Thyroid gland (tissue), 4 donors: ENCODE data around the gene ABHD12B. TPM values are rescaled to one million over a fixed set of nuclear protein-coding genes. Genes with fewer than 3 reads are reported as not detected.

ENCODE experiments used
- DNase-seq, 2 donors: peaks; one replicate each; pipeline ENCODE4 v3.0.0-alpha.2; 2019
- H3K27ac ChIP-seq, 3 donors: fragments of 200-600 bp; sonication (generic); 1 replicate in 2 of 3; 2 replicates in 1 of 3; pipeline ENCODE4 v1.5.1; 2016 to 2019; ENCODE audit warnings: mild to moderate bottlenecking in 1 of 3, moderate library complexity in 1 of 3
- H3K27me3 ChIP-seq: fragments of 200-600 bp; sonication (generic); one replicate; pipeline ENCODE4 v1.5.1; 2019
- H3K36me3 ChIP-seq, 2 donors: fragments of 200-600 bp; sonication (generic); one replicate each; pipeline ENCODE4 v1.5.1; 2016 to 2019
- H3K4me1 ChIP-seq, 2 donors: fragments of 200-600 bp; sonication (generic); one replicate each; pipeline ENCODE4 v1.5.1; 2017 to 2019
- H3K4me3 ChIP-seq, 3 donors: fragments of 200-600 bp; sonication (generic); replicated peaks in 1 of 3; 1 replicate in 2 of 3; 2 replicates in 1 of 3; pipeline ENCODE4 v1.5.1; 2016; ENCODE audit warnings: mild to moderate bottlenecking in 1 of 3
- H3K9me3 ChIP-seq: fragments of 200-600 bp; sonication (generic); one replicate; pipeline ENCODE4 v1.5.1; 2017
- CTCF ChIP-seq, 6 experiments: fragments of 200-600 bp in 3 of 6; fragments of 450-650 bp in 3 of 6; sonication (generic) in 3 of 6; IDR thresholded peaks; one replicate each; pipeline ENCODE4 v1.5.1; 2016 to 2019; ENCODE audit warnings: antibody characterized with exemption in 6 of 6, mild to moderate bottlenecking in 2 of 6, inconsistent platforms in 1 of 6, moderate library complexity in 1 of 6
- POLR2A ChIP-seq, 2 donors: fragments of 450-650 bp; IDR thresholded peaks; one replicate each; pipeline ENCODE4 v1.6.1; 2017; ENCODE audit warnings: antibody characterized with exemption in 2 of 2, mild to moderate bottlenecking in 2 of 2, moderate library complexity in 1 of 2
- WGBS, 2 donors: methylation state at CpG; one replicate each; pipeline ENCODE4 v1.1.5; 2017; 5-methylcytosine and 5-hydroxymethylcytosine counted together
- intact Hi-C: fragments of 100-400 bp; cut with DNase I; formaldehyde crosslinking; loops from one replicate; pipeline ENCODE4 v1.15.1; 2023
- total RNA-seq, 4 donors: library from RNA; depleted of rRNA; stranded (reverse); fragments of >200 nt; gene quantifications; one replicate each; pipeline ENCODE4 v1.2.3, GENCODE V29; 2016

The ABHD12B gene
- total RNA-seq, 4 donors from 2014 or later: 0.11 TPM; not detected in 3

- DNase-seq: no peak
- intact Hi-C loops: no loop called here
- TF ChIP-seq POLR2A (IDR thresholded peaks at IDR 0.05) (no peak), CTCF (IDR thresholded peaks at IDR 0.05) (no peak)
- no peaks in the 10 kb centered on the region for H3K27me3 ChIP-seq
- H3K36me3 ChIP-seq: no peaks in the 10 kb centered on the region
- no peak overlapping the region for H3K4me3 ChIP-seq
- no peaks in the 10 kb centered on the region for H3K9me3 ChIP-seq
- no peaks in the 10 kb centered on the region for H3K4me1 ChIP-seq
- H3K27ac ChIP-seq: no peak overlapping the region
Measured at GRCh38 chr14:50853891-50854290, 18.0 kb upstream of the ABHD12B start.

- Histone ChIP-seq H3K27me3 (no peaks in the 10 kb centered on the region), H3K27ac (no peak overlapping the region), H3K4me3 (no peak overlapping the region), H3K9me3 (no peaks in the 10 kb centered on the region), H3K36me3 (no peaks in the 10 kb centered on the region), H3K4me1 (peaks cover 3 to 4% of the 10 kb centered on the region in 2 donors)
- WGBS, 2 donors: 83 to 92% methylated on average over 5 of the region's 5 CpGs
- intact Hi-C loops: no loop called here
- no peak for DNase-seq
- TF ChIP-seq CTCF (IDR thresholded peaks at IDR 0.05): no peak
- TF ChIP-seq POLR2A (IDR thresholded peaks at IDR 0.05): no peak
Measured at GRCh38 chr14:50854521-50854920, 17.3 kb upstream of the ABHD12B start.

- no peak for DNase-seq
- Histone ChIP-seq H3K27ac (no peak overlapping the region), H3K27me3 (no peaks in the 10 kb centered on the region), H3K36me3 (no peaks in the 10 kb centered on the region), H3K9me3 (no peaks in the 10 kb centered on the region), H3K4me1 (peaks cover 5% of the 10 kb centered on the region in 2 donors), H3K4me3 (no peak overlapping the region)
- no peak for TF ChIP-seq POLR2A (IDR thresholded peaks at IDR 0.05)
- TF ChIP-seq CTCF (IDR thresholded peaks at IDR 0.05): no peak
- intact Hi-C loops: no loop called here
- WGBS, 2 donors: 57 to 59% methylated on average over 1 of the region's 1 CpG
Measured at GRCh38 chr14:50855558-50855957, 16.3 kb upstream of the ABHD12B start.

GRCh38 chr14:50856660-50857059 lies 15.2 kb upstream of the ABHD12B start:
- intact Hi-C loops: no loop called here
- 93 to 95% methylated on average over 5 of the region's 5 CpGs for WGBS, 2 donors
- Histone ChIP-seq H3K9me3 (no peaks in the 10 kb centered on the region), H3K4me1 (peaks cover 5% of the 10 kb centered on the region in 2 donors), H3K36me3 (no peaks in the 10 kb centered on the region), H3K4me3 (no peak overlapping the region), H3K27me3 (no peaks in the 10 kb centered on the region), H3K27ac (no peak overlapping the region)
- DNase-seq: no peak
- TF ChIP-seq POLR2A (IDR thresholded peaks at IDR 0.05) (no peak), CTCF (IDR thresholded peaks at IDR 0.05) (no peak)

- Histone ChIP-seq H3K4me1 (peaks cover 5% of the 10 kb centered on the region in 2 donors), H3K27me3 (no peaks in the 10 kb centered on the region), H3K36me3 (no peaks in the 10 kb centered on the region), H3K9me3 (no peaks in the 10 kb centered on the region), H3K4me3 (no peak overlapping the region), H3K27ac (no peak overlapping the region)
- intact Hi-C loops: no loop called here
- TF ChIP-seq POLR2A (IDR thresholded peaks at IDR 0.05): no peak
- no peak for TF ChIP-seq CTCF (IDR thresholded peaks at IDR 0.05)
- 27% methylated on average over 1 of the region's 1 CpG; no CpG with 5 or more reads in 1 of the 2 donors for WGBS, 2 donors
- no peak for DNase-seq
Measured at GRCh38 chr14:50859296-50859624, 12.6 kb upstream of the ABHD12B start.
